Thyroid gland (tissue), 4 donors: Measurements from ENCODE around the gene FGF11. TPM values are rescaled to one million over a fixed set of nuclear protein-coding genes. Genes with fewer than 3 reads are reported as not detected.

Source experiments
- DNase-seq, 2 donors: peaks; one replicate each; pipeline ENCODE4 v3.0.0-alpha.2; 2019
- H3K27ac ChIP-seq, 3 donors: fragments of 200-600 bp; sonication (generic); 1 replicate in 2 of 3; 2 replicates in 1 of 3; pipeline ENCODE4 v1.5.1; 2016 to 2019; ENCODE audit warnings: mild to moderate bottlenecking in 1 of 3, moderate library complexity in 1 of 3
- H3K27me3 ChIP-seq: fragments of 200-600 bp; sonication (generic); one replicate; pipeline ENCODE4 v1.5.1; 2019
- H3K36me3 ChIP-seq, 2 donors: fragments of 200-600 bp; sonication (generic); one replicate each; pipeline ENCODE4 v1.5.1; 2016 to 2019
- H3K4me1 ChIP-seq, 2 donors: fragments of 200-600 bp; sonication (generic); one replicate each; pipeline ENCODE4 v1.5.1; 2017 to 2019
- H3K4me3 ChIP-seq, 3 donors: fragments of 200-600 bp; sonication (generic); replicated peaks in 1 of 3; 1 replicate in 2 of 3; 2 replicates in 1 of 3; pipeline ENCODE4 v1.5.1; 2016; ENCODE audit warnings: mild to moderate bottlenecking in 1 of 3
- H3K9me3 ChIP-seq: fragments of 200-600 bp; sonication (generic); one replicate; pipeline ENCODE4 v1.5.1; 2017
- POLR2A ChIP-seq, 2 donors: fragments of 450-650 bp; IDR thresholded peaks; one replicate each; pipeline ENCODE4 v1.6.1; 2017; ENCODE audit warnings: antibody characterized with exemption in 2 of 2, mild to moderate bottlenecking in 2 of 2, moderate library complexity in 1 of 2
- WGBS, 2 donors: methylation state at CpG; one replicate each; pipeline ENCODE4 v1.1.5; 2017; 5-methylcytosine and 5-hydroxymethylcytosine counted together
- intact Hi-C: fragments of 100-400 bp; cut with DNase I; formaldehyde crosslinking; loops from one replicate; pipeline ENCODE4 v1.15.1; 2023
- total RNA-seq, 4 donors: library from RNA; depleted of rRNA; stranded (reverse); fragments of >200 nt; gene quantifications; one replicate each; pipeline ENCODE4 v1.2.3, GENCODE V29; 2016
- TF ChIP-seq, protein P1 (sequence below), 6 experiments: fragments of 200-600 bp in 3 of 6; fragments of 450-650 bp in 3 of 6; sonication (generic) in 3 of 6; IDR thresholded peaks; one replicate each; pipeline ENCODE4 v1.5.1; 2016 to 2019; ENCODE audit warnings: antibody characterized with exemption in 6 of 6, mild to moderate bottlenecking in 2 of 6, inconsistent platforms in 1 of 6, moderate library complexity in 1 of 6

Gene FGF11
- 10 to 100 TPM in 3 of 4 donors, 1 to 10 TPM in 1; 4.3 to 12.1 (median 10.5) TPM for total RNA-seq

DNA sequence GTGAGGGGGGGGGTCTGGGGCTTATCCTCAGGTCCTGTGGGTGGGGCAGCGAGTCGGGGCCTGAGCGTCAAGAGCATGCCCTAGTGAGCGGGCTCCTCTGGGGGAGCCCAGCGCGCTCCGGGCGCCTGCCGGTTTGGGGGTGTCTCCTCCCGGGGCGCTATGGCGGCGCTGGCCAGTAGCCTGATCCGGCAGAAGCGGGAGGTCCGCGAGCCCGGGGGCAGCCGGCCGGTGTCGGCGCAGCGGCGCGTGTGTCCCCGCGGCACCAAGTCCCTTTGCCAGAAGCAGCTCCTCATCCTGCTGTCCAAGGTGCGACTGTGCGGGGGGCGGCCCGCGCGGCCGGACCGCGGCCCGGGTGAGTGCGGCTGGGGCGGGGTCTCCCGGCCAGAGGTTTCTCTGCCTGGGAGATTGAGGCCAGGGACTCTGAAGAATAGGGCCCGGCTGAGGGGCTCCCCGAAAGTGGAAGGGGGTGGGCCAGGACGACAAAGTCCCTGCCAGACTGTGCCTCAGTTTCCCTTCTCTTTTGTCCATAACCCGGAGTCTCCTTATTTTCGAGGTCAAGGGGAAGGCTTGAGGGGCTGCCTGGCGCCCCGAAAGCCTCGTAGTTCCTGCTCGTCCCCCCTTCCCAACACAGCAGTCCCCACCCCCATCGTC lies at the start of gene FGF11:
Gene FGF11, plus strand, starts transcription at position 51 of the 651 bp plus-strand sequence. Its CDS starts 109 bp downstream, at position 160.
- DNase-seq = peak; percentile 19 to 24
- Histone ChIP-seq H3K9me3 (no peaks in the 10 kb centered on the region), H3K27me3 (no peaks in the 10 kb centered on the region), H3K27ac (peak within 1 kb of the TSS in 2 of 3 donors; percentile 69 to 82), H3K4me3 (peak within 1 kb of the TSS in 2 of 3 donors; percentile 42 to 51), H3K4me1 (peaks cover 31 to 53% of the 10 kb centered on the region in 2 donors), H3K36me3 (no peaks in the 10 kb centered on the region)
- 2% methylated on average over 14 to 23 of the region's 50 CpGs for WGBS, 2 donors
- TF ChIP-seq, protein P1, sequence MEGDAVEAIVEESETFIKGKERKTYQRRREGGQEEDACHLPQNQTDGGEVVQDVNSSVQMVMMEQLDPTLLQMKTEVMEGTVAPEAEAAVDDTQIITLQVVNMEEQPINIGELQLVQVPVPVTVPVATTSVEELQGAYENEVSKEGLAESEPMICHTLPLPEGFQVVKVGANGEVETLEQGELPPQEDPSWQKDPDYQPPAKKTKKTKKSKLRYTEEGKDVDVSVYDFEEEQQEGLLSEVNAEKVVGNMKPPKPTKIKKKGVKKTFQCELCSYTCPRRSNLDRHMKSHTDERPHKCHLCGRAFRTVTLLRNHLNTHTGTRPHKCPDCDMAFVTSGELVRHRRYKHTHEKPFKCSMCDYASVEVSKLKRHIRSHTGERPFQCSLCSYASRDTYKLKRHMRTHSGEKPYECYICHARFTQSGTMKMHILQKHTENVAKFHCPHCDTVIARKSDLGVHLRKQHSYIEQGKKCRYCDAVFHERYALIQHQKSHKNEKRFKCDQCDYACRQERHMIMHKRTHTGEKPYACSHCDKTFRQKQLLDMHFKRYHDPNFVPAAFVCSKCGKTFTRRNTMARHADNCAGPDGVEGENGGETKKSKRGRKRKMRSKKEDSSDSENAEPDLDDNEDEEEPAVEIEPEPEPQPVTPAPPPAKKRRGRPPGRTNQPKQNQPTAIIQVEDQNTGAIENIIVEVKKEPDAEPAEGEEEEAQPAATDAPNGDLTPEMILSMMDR (IDR thresholded peaks at IDR 0.05) = no peak
- no peak for TF ChIP-seq POLR2A (IDR thresholded peaks at IDR 0.05)
- intact Hi-C loops = loop anchor here (5.0 kb wide), 3 partner anchors 38 to 123 kb away; partner anchors contain the start of genes KCTD11, SENP3 and ZBTB4

DNA sequence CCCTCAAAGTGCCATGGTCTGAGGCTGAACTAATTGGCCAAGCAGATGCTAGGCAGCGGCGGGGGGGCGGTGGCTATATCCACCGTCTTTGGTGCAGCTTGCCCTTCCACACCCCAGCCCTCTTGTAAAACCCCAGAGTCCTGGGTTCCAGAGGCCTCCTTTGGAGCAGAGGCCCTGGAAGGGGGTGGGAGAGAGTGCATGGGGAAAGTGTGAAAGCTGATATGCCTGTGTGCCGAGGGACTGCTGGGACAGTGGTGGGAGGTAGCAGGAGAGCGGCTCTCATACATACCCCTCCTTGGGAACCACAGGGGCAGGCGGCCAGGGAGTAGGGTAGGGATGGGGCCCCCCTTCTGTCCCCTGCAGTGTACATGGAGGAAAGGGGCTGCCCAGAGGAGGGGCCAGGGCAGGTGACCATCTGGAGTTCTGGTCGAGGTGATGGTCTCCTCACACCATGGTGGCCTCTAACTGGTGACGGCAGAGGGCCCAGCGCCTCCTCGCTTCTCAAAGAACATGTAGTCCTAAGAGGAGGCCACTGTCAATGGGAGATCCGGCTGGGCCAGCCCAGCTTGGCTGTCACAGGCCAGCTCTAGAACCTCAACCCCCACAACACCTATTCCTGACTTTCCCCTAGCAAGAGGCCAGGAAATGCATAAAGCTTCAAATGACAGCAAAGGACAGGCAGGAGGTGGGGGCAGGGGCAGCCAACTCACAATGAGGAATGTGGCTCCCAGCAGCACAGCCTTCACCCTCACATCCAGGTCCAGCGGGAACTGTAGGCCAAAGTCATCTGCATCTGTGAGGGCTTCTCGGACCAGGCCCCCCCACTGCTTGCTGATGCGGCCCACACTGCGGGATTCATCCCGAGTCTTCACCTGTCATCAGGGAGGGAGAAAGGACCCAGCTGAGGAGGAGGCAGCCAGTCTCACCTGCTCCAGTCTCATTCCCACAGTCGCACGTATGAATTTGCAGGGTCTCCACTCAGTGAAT lies 49.1 kb upstream of the FGF11 start:
- H3K27me3 ChIP-seq = no peaks in the 10 kb centered on the region
- no peak for DNase-seq
- H3K4me1 ChIP-seq = peaks cover 9 to 16% of the 10 kb centered on the region in 2 donors
- H3K4me3 ChIP-seq = no peak overlapping the region
- peaks cover 8 to 13% of the 10 kb centered on the region in 2 donors for H3K36me3 ChIP-seq
- no peak overlapping the region for H3K27ac ChIP-seq
- intact Hi-C loops = no loop called here
- 90 to 97% methylated on average over 11 to 18 of the region's 19 CpGs for WGBS, 2 donors
- no peaks in the 10 kb centered on the region for H3K9me3 ChIP-seq
- no peak for TF ChIP-seq POLR2A (IDR thresholded peaks at IDR 0.05)
- TF ChIP-seq, protein P1 (IDR thresholded peaks at IDR 0.05) = no peak

DNA sequence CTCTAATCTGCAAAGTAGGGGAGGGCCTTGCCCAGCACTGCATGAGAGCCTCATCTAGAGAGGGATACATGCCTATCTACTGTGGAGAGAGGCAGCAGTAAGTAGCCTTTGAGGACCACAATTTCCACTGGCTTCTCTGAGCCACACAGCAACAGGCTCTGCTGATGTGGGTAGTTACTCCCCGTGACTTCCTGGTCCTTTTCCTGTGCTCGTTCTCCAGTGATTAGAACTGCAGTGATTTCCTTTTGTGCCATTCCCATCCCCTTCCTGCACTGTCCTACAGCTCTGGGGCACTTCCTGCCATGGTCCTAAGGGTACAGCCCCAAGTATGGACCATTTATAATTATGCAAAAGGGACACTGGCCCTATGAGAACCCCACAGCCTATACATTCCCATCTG lies 48.0 kb upstream of the FGF11 start:
- Histone ChIP-seq H3K36me3 (peaks cover 8 to 13% of the 10 kb centered on the region in 2 donors), H3K4me3 (no peak overlapping the region), H3K9me3 (no peaks in the 10 kb centered on the region), H3K4me1 (peaks cover 11 to 18% of the 10 kb centered on the region in 2 donors), H3K27me3 (no peaks in the 10 kb centered on the region), H3K27ac (no peak overlapping the region)
- no peak for DNase-seq
- TF ChIP-seq, protein P1 (IDR thresholded peaks at IDR 0.05) = no peak
- no peak for TF ChIP-seq POLR2A (IDR thresholded peaks at IDR 0.05)
- intact Hi-C loops = no loop called here
- 68 to 86% methylated on average over 2 of the region's 2 CpGs for WGBS, 2 donors

DNA sequence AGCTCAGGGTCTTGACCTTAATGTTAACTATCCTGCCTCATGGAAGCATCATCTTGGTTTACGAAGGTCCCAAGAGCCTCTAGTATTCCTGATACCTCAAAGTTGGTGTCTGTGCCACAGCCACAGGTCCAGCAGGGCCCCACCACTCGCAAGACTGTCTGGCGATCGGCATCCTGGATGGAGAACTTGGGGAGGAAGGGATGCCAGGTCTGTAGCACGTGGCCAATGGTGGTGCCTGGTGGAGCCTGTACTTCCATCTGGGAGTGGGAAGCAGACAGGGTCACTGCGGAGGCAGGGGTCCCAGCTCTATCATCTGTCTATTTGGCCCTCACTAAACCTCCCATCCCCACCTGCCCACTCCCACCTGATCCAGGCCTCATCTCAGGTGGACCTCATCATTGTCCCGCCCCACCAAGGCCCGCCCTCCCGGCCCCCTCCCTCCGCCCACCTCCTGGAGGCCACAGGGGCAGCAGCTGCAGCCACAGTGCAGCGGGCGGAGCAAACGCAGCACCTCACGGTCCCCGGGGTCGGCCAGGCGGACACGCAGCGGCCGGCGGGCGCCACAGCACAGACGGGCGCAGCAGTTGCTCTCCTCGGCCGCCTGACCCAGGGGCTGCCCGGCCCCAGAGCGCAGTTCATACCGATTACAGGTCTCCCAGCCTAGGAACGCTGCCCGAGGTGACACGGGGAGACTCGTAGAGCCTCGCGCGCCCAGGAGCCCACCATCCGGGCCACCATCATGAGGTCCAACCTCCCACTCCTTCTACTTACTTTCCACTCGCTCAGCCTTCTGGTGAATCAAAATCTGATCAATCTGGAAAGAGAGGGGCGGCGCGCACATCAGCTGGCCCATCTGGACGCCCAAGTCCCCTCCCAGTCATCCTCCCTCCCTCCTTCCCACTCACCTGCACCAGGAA lies 46.4 kb upstream of the FGF11 start:
- intact Hi-C loops = no loop called here
- H3K4me1 ChIP-seq = peaks cover 11 to 18% of the 10 kb centered on the region in 2 donors
- peaks cover 8 to 13% of the 10 kb centered on the region in 2 donors for H3K36me3 ChIP-seq
- peak overlapping the region in 1 of 3 donors; percentile 79 for H3K4me3 ChIP-seq
- H3K27me3 ChIP-seq = no peaks in the 10 kb centered on the region
- peak overlapping the region in 2 of 3 donors; percentile 18 to 93 for H3K27ac ChIP-seq
- TF ChIP-seq POLR2A (IDR thresholded peaks at IDR 0.05) = no peak
- TF ChIP-seq, protein P1 (IDR thresholded peaks at IDR 0.05) = no peak
- DNase-seq = no peak
- no peaks in the 10 kb centered on the region for H3K9me3 ChIP-seq
- 64 to 66% methylated on average over 23 to 33 of the region's 42 CpGs for WGBS, 2 donors
